HTR-8/SVneo (cell line): ENCODE measurements around the gene LRRC8B.
A peak's percentile ranks its signal among the peaks of the same experiment; 100 is the strongest.
"Not testable (repeated sequence)": the region's sequence is repeated elsewhere in the genome, so short reads cannot be mapped to it uniquely, and the experiment has no call there.

Experiments
- DNase-seq: peaks from one replicate; pipeline ENCODE4 v3.0.0; 2011; ENCODE audit warnings: low spot score, mixed read lengths; ENCODE audit not compliant: insufficient read length
- FAIRE-seq: peaks from 2 replicates; lab custom pipeline; 2011; peaks lifted over from hg19 to GRCh38; lab: Jason Lieb, UNC

The LRRC8B gene

GRCh38 chr1:89624715-89625323 is 100.2 kb downstream of the LRRC8B start:
- FAIRE-seq (no peak), DNase-seq (no peak)

- no peak for DNase-seq
- no peak for FAIRE-seq
Observed at GRCh38 chr1:89627596-89627962, 103.0 kb downstream of the LRRC8B start.

- DNase-seq (no peak), FAIRE-seq (no peak)
Observed at GRCh38 chr1:89629146-89629545, 104.5 kb downstream of the LRRC8B start.

- DNase-seq, FAIRE-seq: not testable (repeated sequence)
Observed at GRCh38 chr1:89629600-89629999, 105.0 kb downstream of the LRRC8B start.

GRCh38 chr1:89630048-89630447 is 105.4 kb downstream of the LRRC8B start:
- FAIRE-seq (no peak), DNase-seq (no peak)

GRCh38 chr1:89631816-89632656 is 107.4 kb downstream of the LRRC8B start:
- DNase-seq = no peak
- FAIRE-seq = no peak

GRCh38 chr1:89632657-89633247 is 108.1 kb downstream of the LRRC8B start, which contains the start of gene LRRC8C:
LRRC8C (plus strand) TSS chr1:89633120; CDS start chr1:89686474, 53,354 bp downstream.
- peak; percentile 44 for FAIRE-seq
- DNase-seq = peak; percentile 65

- peak; percentile 31 for DNase-seq
- no peak for FAIRE-seq
Observed at GRCh38 chr1:89633248-89633799, 108.7 kb downstream of the LRRC8B start.

GRCh38 chr1:89633800-89634625 is 109.4 kb downstream of the LRRC8B start:
- peak; percentile 13 for DNase-seq

GRCh38 chr1:89635825-89636815 is 111.5 kb downstream of the LRRC8B start:
- FAIRE-seq = no peak
- DNase-seq = no peak

More at GRCh38 chr1:89633800-89634625, 109.4 kb downstream of the LRRC8B start:
- no peak for FAIRE-seq

GRCh38 chr1:89637496-89637895 is 112.9 kb downstream of the LRRC8B start:
- FAIRE-seq (no peak), DNase-seq (no peak)

GRCh38 chr1:89640440-89640839 is 115.8 kb downstream of the LRRC8B start:
- DNase-seq = no peak
- FAIRE-seq = no peak

- DNase-seq (no peak), FAIRE-seq (no peak)
Observed at GRCh38 chr1:89641781-89642180, 117.2 kb downstream of the LRRC8B start.

- no peak for FAIRE-seq
- no peak for DNase-seq
Observed at GRCh38 chr1:89643577-89643976, 118.9 kb downstream of the LRRC8B start.

- no peak for FAIRE-seq
- DNase-seq = no peak
Observed at GRCh38 chr1:89644119-89644814, 119.6 kb downstream of the LRRC8B start.

GRCh38 chr1:89646259-89646658 is 121.6 kb downstream of the LRRC8B start:
- FAIRE-seq = no peak

More at GRCh38 chr1:89646259-89646658, 121.6 kb downstream of the LRRC8B start:
- no peak for DNase-seq
